Stomach (tissue), 9 donors: Measurements from ENCODE around the gene C2orf42. TPM values are rescaled to one million over a fixed set of nuclear protein-coding genes. Genes with fewer than 3 reads are reported as not detected.
A peak's percentile ranks its signal among the peaks of the same experiment; 100 is the strongest.
"Not testable (repeated sequence)": the region's sequence is repeated elsewhere in the genome, so short reads cannot be mapped to it uniquely, and the experiment has no call there.

Source experiments
- DNase-seq, 2 donors: peaks; one replicate each; pipeline versions ENCODE4 v3.0.0 to v3.0.0-alpha.2; 2013 to 2019
- H3K27ac ChIP-seq, 5 donors: fragments of 200-600 bp in 4 of 5; sonication (generic) in 4 of 5; one replicate each; pipeline ENCODE4 v1.5.1; 2013 to 2019; ENCODE audit warnings: mild to moderate bottlenecking in 1 of 5, moderate library complexity in 1 of 5
- H3K27me3 ChIP-seq, 3 donors: fragments of 200-600 bp; sonication (generic); one replicate each; pipeline ENCODE4 v1.5.1; 2017 to 2019; ENCODE audit warnings: mixed run types in 1 of 3
- H3K36me3 ChIP-seq, 4 donors: fragments of 200-600 bp; sonication (generic); 1 replicate in 3 of 4; 2 replicates in 1 of 4; pipeline ENCODE4 v1.5.1; 2016 to 2019
- H3K4me1 ChIP-seq, 4 donors: fragments of 200-600 bp; sonication (generic); one replicate each; pipeline ENCODE4 v1.5.1; 2016 to 2019
- H3K4me3 ChIP-seq, 4 donors: fragments of 200-600 bp; sonication (generic) in 3 of 4; one replicate each; pipeline ENCODE4 v1.5.1; 2016 to 2019; ENCODE audit warnings: mild to moderate bottlenecking in 1 of 4
- H3K9me3 ChIP-seq, 4 donors: fragments of 200-600 bp; sonication (generic); one replicate each; pipeline ENCODE4 v1.5.1; 2016 to 2019
- EP300 ChIP-seq: sonication (generic); formaldehyde crosslinking; IDR thresholded peaks from one replicate; pipeline ENCODE4 v1.6.1; 2017; ENCODE audit warnings: antibody characterized with exemption
- POLR2A ChIP-seq, 4 donors: fragments of 450-650 bp; IDR thresholded peaks; one replicate each; pipeline ENCODE4 v1.6.1; 2016; ENCODE audit warnings: antibody characterized with exemption in 4 of 4, control low read depth in 2 of 4, mild to moderate bottlenecking in 1 of 4, moderate library complexity in 1 of 4
- POLR2AphosphoS5 ChIP-seq, 3 donors: sonication (generic); formaldehyde crosslinking; IDR thresholded peaks; one replicate each; pipeline ENCODE4 v1.6.1; 2016; ENCODE audit warnings: antibody characterized with exemption in 3 of 3
- WGBS, 5 donors: extraction: QIAGEN DNeasy Blood & Tissue Kit in 3 of 5; methylation state at CpG; one replicate each; pipeline versions ENCODE4 v1.1.5 to v1.1.7; 2013 to 2018; 5-methylcytosine and 5-hydroxymethylcytosine counted together
- intact Hi-C: fragments of 100-400 bp; cut with DNase I; formaldehyde crosslinking; loops from one replicate; pipeline ENCODE4 v1.15.1; 2023; ENCODE audit warnings: low total_unique reads
- polyA plus RNA-seq, 3 donors: library from polyadenylated mRNA; stranded (reverse); fragments of 200-250 nt; gene quantifications; one replicate each; pipeline ENCODE4 v1.2.3, GENCODE V29; 2013
- total RNA-seq, 5 donors: library from RNA; depleted of rRNA; stranded (reverse); fragments of >200 nt; gene quantifications; one replicate each; pipeline versions ENCODE4 v1.1.0 to v1.2.3, GENCODE V29; 2014 to 2016
- TF ChIP-seq, protein P1 (sequence below), 7 experiments: fragments of 450-650 bp in 4 of 7; fragments of 200-600 bp in 3 of 7; sonication (generic) in 3 of 7; IDR thresholded peaks; one replicate each; pipeline ENCODE4 v1.5.1; 2016 to 2019; ENCODE audit warnings: antibody characterized with exemption in 7 of 7, control low read depth in 2 of 7, mild to moderate bottlenecking in 1 of 7
- donor health status: healthy with polysubstance abuse.
- donor health status: Bipolar disorder and iron deficiency.
- donor health status: healthy.

The C2orf42 gene
- total and polyA plus RNA-seq, 8 donors = 2.6 to 23.2 (median 6.0) TPM

DNA sequence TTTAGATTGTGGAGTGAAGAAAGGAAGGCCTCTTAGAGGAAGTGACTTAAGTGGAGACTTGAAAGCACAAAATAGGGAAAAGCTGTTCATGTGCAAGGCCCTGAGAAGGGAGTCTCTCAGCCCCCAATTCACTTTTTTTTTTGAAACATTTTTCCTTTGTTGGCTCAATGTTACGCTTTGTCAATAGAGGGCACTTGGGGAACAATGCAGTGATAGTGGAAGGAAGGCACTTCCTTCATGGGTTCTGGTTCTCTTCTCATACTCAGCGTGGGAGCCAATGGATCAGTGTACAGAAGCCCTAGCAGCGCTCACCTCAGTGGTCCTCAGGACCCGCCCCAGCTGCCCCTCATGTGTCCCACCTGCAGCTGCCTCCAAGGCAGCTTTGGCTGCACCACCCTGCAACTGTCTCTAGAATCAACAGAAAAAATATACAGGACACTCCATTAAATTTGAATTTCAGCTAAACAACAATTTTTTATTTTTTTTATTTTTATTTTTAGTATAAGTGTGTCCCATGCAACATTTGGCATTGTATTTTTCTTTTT is 8.6 kb upstream of the C2orf42 start:
- Histone ChIP-seq H3K36me3 (no peaks in the 10 kb centered on the region), H3K4me3 (no peak overlapping the region), H3K27me3 (no peaks in the 10 kb centered on the region), H3K9me3 (no peaks in the 10 kb centered on the region), H3K4me1 (peaks cover 0 to 11% (median 0%) of the 10 kb centered on the region in 4 donors), H3K27ac (no peak overlapping the region)
- intact Hi-C loops = no loop called here
- 63 to 80% (median 77%) methylated on average over 4 of the region's 4 CpGs for WGBS, 5 donors
- TF ChIP-seq POLR2AphosphoS5 (IDR thresholded peaks at IDR 0.05) (no peak), POLR2A (IDR thresholded peaks at IDR 0.05) (no peak), EP300 (no peak)
- TF ChIP-seq, protein P1, sequence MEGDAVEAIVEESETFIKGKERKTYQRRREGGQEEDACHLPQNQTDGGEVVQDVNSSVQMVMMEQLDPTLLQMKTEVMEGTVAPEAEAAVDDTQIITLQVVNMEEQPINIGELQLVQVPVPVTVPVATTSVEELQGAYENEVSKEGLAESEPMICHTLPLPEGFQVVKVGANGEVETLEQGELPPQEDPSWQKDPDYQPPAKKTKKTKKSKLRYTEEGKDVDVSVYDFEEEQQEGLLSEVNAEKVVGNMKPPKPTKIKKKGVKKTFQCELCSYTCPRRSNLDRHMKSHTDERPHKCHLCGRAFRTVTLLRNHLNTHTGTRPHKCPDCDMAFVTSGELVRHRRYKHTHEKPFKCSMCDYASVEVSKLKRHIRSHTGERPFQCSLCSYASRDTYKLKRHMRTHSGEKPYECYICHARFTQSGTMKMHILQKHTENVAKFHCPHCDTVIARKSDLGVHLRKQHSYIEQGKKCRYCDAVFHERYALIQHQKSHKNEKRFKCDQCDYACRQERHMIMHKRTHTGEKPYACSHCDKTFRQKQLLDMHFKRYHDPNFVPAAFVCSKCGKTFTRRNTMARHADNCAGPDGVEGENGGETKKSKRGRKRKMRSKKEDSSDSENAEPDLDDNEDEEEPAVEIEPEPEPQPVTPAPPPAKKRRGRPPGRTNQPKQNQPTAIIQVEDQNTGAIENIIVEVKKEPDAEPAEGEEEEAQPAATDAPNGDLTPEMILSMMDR (IDR thresholded peaks at IDR 0.05) = no peak
- DNase-seq = no peak

DNA sequence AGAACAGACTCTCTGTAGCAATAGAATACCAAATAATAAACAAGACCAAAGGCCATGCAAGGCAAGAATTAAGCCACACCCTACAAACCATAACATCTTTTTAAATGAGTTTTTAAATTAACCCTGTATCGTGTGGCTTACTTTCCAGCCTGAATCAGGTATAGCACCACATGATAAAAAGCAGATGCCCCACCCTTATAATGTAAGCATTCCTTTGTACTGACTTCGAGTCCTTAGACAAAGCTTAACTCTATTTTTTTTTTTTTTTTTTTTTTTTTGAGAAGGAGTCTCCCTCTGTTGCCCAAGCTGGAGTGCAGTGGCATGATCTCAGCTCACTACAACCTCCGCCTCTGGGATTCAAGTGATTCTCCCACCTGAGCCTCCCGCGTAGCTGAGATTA is 1.7 kb upstream of the C2orf42 start:
- DNase-seq = peak in 1 of 2 donors; percentile 31
- no peak overlapping the region for H3K27ac ChIP-seq
- 49 to 75% (median 63%) methylated on average over 5 of the region's 5 CpGs for WGBS, 5 donors
- H3K9me3 ChIP-seq = no peaks in the 10 kb centered on the region
- intact Hi-C loops = no loop called here
- H3K4me3 ChIP-seq = no peak overlapping the region
- no peaks in the 10 kb centered on the region for H3K27me3 ChIP-seq
- TF ChIP-seq, protein P1 (IDR thresholded peaks at IDR 0.05) = no peak
- no peak for TF ChIP-seq POLR2AphosphoS5 (IDR thresholded peaks at IDR 0.05)
- TF ChIP-seq POLR2A (IDR thresholded peaks at IDR 0.05) = no peak
- no peak for TF ChIP-seq EP300
- peaks cover 7 to 21% (median 11%) of the 10 kb centered on the region in 4 donors for H3K4me1 ChIP-seq
- no peaks in the 10 kb centered on the region for H3K36me3 ChIP-seq

DNA sequence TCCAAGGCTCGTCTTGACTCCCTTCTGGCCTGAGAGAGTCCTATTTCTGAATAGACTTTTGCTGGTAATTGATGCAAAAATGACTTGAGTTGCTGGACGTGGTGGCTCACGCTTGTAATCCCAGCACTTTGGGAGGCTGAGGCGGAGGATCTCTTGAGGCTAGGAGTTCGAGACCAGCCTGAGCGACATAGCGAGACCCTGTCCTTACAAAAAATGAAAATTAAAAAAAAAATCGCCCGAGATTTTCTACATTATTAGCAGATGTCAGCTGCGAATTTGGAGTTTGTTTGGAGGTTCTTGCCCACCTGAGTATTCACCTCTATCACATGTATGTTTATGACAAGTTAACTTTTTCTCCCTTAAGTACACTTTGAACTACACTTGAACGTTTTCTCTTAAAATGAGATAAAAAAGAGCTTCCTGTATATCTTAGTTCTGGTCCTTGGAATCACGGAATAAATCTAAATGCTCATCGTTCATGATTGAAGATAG is 471 bp upstream of the C2orf42 start:
- DNase-seq = no peak
- intact Hi-C loops = no loop called here
- no peaks in the 10 kb centered on the region for H3K27me3 ChIP-seq

DNA sequence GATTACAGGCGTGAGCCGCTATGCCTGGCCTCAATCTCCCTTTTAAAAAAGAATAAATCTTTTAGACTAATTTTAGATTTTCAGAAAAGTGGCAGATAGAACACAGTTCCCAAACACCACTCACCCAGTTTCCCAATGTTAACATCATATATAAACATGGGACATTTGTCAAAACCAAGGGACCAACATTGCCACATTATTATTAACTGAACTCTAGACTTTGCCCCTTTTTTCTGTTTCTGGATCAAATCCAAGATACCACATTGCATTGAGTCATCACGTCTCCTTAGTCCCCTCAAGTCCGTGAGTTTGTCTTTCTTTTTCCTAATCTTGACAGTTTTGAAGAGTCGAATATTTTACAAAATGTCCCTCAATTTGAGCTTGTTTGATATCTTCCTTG is 2.4 kb downstream of the C2orf42 start:
- DNase-seq = peak in 1 of 2 donors; percentile 46
- H3K27me3 ChIP-seq = no peaks in the 10 kb centered on the region
- WGBS, 5 donors = 66 to 71% (median 69%) methylated on average over 5 of the region's 5 CpGs
- H3K4me3 ChIP-seq = no peak overlapping the region
- no peak overlapping the region for H3K27ac ChIP-seq
- H3K36me3 ChIP-seq = no peaks in the 10 kb centered on the region
- intact Hi-C loops = no loop called here
- no peaks in the 10 kb centered on the region for H3K9me3 ChIP-seq
- H3K4me1 ChIP-seq = peaks cover 7 to 21% (median 11%) of the 10 kb centered on the region in 4 donors
- TF ChIP-seq POLR2AphosphoS5 (IDR thresholded peaks at IDR 0.05) (no peak), EP300 (no peak), POLR2A (IDR thresholded peaks at IDR 0.05) (no peak)
- TF ChIP-seq, protein P1 (IDR thresholded peaks at IDR 0.05) = no peak

More for the DNA sequence above, 471 bp upstream of the C2orf42 start:
- TF ChIP-seq POLR2A (IDR thresholded peaks at IDR 0.05) (no peak), POLR2AphosphoS5 (IDR thresholded peaks at IDR 0.05) (no peak), EP300 (no peak)
- TF ChIP-seq, protein P1 (IDR thresholded peaks at IDR 0.05) = no peak
- no peaks in the 10 kb centered on the region for H3K36me3 ChIP-seq
- peaks cover 7 to 21% (median 11%) of the 10 kb centered on the region in 4 donors for H3K4me1 ChIP-seq
- 64 to 69% (median 67%) methylated on average over 13 of the region's 13 CpGs for WGBS, 5 donors
- H3K9me3 ChIP-seq = no peaks in the 10 kb centered on the region
- peak overlapping the region; percentile 94 to 98 (median 97) for H3K27ac ChIP-seq
- H3K4me3 ChIP-seq = peak overlapping the region; percentile 54 to 76 (median 63)

DNA sequence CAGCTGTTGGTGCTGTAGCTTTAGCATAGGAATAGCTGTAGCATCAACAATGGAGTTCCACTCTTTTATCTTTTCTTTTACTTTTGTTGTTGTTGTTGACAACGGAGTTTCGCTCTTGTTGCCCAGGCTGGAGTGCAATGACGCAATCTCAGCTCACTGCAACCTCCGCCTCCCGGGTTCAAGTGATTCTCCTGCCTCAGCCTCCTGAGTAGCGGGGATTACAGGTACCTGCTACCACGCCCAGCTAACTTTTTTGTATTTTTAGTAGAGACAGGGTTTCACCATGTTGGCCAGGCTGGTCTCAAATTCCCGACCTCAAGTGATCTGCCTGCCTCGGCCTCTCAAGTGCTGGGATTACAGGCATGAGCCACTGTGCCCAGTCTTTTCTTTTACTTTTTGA is 3.6 kb downstream of the C2orf42 start:
- WGBS, 5 donors = 92 to 96% (median 94%) methylated on average over 9 of the region's 9 CpGs

More for the DNA sequence above, 3.6 kb downstream of the C2orf42 start:
- DNase-seq, H3K27ac ChIP-seq, H3K27me3 ChIP-seq, H3K9me3 ChIP-seq, H3K4me3 ChIP-seq, intact Hi-C loops, H3K36me3 ChIP-seq: not testable (repeated sequence)
- H3K4me1 ChIP-seq = peaks cover 7 to 21% (median 11%) of the 10 kb centered on the region in 4 donors
